AML-193 (cell line): ENCODE data around the gene CPED1.
"Not testable (repeated sequence)": the region's sequence is repeated elsewhere in the genome, so short reads cannot be mapped to it uniquely, and the experiment has no call there.

Experiments
- DNase-seq, 2 experiments: peaks; one replicate each; lab custom pipeline; 2025; lab: John Stamatoyannopoulos, UW

CPED1 gene

DNA sequence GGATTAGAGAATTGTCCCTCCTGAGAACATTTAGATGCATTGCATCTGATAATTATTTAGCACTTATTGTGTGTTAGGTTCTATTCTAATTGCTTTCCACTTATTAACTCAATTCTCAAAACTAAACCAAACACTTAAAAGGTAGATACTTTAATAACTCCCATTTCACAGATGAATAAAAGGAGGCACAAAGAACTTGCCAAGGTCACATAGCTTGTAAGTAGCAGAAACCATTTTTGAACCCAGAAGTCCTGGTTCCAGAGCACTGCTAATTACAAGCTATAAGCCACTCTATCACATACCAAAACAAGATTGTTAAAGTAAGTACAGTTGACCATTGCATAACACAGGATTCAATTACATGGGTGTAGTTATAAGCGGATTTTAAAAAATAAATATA, 164.9 kb downstream of the CPED1 start:
- no peak for DNase-seq

DNA sequence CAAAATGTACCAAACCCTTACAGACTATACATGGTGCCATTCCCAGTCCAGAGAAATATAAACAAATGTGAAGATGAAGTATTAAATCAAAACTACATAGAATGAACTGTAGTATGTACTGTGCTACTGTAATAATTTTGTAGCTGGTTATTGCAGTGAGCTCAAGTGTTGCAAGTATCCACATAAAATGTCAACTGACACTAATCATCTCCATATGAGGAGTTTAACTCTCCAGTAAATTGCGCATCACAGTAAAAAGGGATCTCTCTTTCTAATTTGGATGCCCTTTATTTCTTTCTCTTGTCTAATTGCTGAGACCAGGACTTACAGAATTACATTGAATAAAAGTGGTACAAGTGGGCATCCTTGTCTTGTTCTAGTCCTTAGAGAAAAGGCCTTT, 165.5 kb downstream of the CPED1 start:
- no peak for DNase-seq

DNA sequence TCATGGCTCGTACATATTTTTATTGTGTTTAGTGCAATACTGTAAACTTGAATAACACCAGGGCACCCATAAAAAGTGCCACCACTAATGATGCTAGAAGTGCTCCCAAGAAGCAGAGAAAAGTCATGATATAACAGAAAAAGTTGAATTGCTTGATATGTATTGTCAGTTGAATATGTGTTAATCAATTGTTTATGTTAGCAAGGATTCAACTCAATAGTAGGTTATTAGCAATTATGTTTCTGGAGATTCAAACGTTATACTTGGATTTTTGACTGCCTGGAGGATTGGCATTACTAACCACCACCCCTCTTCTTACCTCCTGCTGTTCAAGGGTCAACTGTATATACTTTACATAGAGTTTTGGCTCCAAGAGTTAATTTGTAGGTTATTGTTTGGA, 168.3 kb downstream of the CPED1 start:
- DNase-seq = no peak

DNA sequence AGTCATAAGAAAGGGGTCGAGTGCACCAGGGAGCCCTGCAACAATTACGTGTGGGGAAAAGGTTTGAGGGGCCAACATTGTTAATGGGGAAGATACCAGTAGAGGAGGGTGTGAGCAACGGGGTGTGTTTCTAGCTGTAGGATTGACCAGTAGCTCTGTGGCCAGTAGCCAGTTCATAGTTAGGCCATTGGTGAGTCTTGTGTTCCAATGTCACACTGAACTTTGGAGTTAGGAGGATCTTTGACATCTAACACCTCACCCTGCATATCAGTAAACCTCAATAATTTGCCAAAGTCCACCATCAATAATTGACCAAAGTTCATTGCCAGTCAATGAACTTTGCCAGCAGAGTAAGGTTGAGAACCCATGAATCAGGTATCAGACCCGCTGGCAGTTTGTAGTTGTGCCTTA, 168.8 kb downstream of the CPED1 start:
- DNase-seq = no peak

DNA sequence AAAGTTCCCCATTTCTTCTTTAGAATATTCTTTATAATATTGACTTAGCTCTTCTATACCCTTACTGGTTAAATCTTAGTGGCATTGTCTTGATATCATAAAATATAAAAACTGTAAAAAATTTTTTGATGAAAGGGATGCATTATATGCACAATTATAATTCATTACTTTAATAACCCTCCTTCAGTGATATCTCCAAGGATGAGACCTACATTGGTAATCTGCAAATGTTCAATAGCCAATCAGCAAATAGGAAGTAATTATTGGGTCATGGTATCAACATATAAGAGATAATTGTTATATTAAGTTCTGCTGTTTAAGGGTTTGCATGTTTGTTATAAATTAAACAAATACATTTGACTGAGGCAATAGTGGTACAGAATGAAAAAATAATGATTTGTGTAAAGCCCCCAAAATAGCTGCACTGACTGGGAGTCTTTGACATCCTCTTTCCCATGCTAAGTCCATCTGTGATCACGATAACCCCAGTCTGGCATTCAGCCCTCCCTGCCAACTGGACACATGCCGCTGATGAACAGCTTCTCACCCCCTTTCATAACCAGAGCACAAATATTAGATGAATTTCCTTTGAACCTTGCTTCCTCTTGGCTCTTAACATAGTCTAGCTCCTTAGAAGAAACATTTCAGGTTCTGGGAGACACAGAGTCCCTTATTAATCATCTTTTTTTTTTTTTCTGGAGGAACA, 169.5 kb downstream of the CPED1 start:
- no peak for DNase-seq

DNA sequence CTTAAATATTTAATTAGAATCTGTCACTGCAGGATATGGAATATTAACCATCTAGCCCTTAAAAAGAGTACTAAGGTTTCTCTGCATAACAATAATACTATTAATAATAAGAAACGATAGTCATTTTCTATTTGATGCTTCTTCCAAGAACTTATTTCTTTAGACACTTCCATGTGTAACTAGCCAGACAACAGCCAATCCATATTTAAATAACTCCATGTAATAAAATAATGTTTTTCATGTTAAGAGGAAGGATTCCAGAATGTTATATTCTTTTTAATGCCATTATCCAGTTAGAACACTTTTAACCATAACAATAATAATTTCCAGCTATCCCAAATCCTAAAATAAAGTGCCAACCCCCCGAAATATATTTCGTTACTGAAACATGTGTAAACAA, 170.2 kb downstream of the CPED1 start:
- DNase-seq = no peak

DNA sequence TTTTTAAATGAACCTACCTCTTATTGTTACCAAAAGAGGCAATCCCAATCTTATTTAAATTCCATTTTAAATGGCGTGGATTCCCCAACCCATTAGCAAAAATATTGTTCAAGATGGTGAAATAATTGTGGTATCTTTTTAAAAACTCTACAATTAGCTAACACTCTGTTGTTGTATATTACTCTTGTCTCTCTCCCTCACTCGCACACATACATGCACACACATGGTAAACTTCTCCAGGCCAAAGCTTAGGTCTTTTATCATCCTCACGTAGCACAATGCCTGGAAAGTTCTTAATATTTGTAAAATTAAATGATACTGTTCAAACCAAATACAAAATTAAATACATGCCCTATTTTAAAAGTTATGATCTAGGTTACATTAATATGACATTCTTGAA, 171.0 kb downstream of the CPED1 start:
- DNase-seq = no peak

DNA sequence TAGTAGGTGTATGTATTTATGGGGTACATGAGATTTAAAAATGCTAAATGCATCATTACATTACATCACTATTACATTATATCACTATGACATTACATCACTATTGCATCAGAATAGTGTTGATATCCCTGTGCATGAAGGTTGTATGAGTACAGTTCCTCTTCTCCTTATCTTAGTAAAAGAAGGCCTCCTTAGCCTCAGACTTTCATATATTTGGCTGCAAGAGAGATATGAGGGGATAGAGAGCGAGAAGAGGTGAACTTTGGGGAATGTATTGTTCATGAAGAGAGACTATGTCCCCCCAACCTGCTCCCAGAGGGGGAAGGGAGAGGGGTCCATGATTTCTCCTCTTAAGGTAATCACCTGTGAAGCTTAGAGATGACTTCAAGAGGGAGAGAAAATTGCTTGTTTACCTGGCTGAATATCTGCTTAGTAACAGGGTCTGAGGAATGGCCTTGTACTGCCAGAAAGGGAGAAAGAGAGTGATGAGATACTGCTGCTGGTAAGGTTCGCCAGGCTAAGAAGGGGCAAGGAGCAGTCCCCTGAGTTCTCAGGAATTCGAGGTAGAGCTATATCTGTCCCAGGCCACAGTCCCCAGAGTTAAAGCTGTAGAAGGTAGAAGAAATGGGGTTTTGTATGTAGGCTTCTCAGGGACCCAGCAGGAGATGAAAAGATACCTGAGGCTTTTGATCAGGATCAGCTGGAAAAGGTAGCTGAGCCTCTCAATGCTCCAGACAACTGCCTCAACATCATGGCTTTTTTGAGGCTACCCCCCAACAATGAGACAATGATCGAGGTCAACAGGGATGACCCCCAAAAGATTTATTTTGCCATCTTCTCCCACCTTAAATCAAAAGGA, 171.9 kb downstream of the CPED1 start:
- DNase-seq = no peak

DNA sequence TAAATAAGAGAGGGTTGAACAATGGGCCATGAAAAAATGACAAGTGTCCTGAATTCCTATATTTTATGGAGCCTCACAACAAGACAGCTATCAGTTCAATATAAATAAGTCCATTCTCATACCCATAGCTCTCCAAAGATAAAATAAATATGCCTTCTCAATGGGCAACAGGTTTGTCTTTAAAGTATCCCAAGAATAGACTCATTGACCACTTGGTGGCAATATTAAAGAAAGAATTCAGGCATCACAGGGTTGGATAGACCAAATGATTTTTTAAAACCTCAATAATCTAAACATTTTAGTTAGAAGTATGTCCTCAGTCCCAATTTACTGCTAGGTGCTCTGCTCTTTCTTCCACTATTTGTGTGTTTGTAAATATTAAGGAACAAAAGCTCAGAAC, 175.2 kb downstream of the CPED1 start:
- no peak for DNase-seq

DNA sequence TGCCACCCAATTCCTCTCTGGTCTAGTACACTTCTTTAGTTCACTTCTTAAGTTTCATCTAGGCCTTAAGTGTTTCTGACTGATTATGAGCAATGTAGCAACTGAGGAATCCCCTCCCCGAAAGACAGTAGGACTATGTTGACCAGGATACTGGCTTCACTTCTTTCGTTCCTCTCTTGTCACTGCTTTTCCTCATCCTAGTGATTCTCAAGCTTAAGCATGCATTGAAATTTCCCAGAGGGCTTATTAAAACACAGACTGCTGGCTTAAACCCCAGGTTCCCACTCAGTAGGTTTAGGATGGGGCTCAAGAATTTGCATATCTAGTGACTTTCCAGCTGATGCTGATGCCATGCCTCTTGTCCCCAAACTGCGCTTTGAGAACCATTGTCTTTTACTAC, 175.7 kb downstream of the CPED1 start:
- no peak for DNase-seq

DNA sequence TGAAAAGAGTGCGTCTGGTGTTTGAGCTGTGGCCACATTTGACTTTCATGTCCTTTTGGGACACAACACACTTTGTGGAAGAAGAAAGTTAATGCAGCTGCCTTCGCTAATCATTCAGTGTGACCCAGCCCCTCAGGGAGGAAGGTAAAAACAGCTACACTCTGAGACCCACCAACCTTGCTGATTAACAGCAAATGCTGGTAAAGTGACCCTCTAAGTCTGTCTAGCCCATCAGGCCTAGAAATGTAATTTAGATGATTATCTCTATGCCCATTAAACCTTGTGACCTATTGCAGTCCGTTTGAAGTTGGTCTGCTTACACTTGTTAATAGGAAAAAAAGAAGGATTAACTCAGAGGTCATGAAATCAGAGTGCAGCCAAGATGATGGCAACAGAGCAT, 178.4 kb downstream of the CPED1 start:
- DNase-seq = no peak

DNA sequence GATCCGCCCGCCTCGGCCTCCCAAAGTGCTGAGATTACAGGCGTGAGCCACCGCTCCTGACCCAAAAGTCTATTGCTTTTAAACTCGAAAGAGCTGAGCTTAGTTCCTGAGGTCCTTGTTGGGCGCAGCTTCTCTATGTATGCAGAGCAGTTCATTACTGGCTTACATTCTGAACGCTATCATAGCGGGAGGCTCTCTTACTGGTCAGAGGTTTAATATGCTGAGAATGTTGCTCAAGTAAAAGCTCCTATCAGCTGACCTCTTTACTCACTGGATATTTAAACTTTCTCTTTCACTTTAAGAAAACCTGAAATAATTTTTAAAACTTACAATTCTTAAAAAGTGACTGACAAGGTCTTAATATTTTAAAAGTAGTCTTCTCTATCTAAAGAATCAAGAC, 179.5 kb downstream of the CPED1 start:
- no peak for DNase-seq

DNA sequence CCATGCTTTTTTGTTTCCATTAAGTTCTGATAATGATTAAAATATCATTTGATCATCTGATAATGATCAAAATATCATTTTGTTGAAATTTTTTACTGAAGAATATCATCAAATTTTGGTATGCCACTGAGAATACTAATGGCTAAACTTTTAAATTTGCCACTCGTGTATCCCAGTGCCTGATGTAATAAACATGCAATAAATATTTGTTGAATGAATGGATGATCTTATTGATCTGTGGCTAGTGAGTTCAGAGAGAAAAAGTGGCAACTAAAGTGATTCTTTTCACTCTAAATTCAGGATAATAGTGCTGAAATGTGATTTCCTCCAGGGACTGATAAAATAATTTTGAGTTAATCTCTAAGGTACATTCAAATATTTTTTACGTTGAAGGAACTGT, 181.0 kb downstream of the CPED1 start:
- no peak for DNase-seq

DNA sequence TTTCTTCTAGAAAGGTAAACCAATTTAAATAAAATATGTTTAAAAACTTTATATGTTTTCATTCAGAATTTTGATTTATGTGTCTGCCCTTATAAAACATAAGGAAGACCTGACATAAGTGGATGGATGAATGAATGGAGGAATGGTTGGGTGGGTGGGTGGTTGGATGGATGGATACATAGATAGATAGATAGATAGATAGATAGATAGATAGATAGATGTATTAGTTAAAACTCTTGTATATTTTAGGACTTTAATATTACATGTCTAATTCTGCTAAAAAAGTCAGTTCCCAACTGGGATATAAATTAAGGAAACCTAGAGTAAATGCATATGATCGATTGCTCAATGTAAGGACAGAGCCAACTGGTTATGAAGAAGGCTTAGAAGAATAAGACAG, 184.0 kb downstream of the CPED1 start:
- no peak for DNase-seq

DNA sequence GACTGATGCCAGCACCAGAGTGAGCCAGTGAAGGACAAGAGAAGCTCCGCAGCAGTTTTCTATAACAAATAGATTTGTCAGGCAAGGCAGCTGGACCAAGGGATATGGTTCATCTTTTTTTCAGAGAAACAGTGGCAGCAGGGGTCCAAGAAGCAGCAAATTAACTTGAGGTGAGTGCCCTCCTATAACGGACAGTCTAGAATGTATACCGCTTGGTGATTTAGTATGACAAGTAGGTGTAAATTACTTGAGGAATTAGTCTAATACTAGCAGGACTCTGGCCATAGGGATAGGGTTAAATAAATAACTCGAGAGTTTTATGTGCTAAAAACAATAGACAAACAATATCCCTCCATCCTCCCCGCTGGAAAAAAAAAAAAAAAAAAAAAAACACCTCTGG, 187.3 kb downstream of the CPED1 start:
- DNase-seq = no peak

DNA sequence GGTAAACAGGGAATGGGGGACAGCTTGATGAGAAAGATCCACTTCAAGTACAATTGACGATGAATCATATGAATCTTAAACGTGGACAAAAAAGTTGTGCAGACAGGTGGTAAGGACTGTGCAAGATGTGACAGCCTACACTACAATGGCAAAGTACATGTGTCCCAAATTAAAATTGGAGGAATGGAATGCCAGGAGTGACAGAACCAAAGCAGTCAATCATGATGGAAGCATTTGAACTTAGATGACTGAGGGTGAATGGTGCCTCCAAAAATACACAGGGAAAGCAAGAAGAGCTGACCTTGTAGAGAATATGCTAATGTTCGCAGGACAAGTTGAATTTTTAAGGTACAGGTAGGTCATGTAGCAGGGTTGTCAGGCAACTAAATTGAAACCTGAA, 189.9 kb downstream of the CPED1 start:
- no peak for DNase-seq

DNA sequence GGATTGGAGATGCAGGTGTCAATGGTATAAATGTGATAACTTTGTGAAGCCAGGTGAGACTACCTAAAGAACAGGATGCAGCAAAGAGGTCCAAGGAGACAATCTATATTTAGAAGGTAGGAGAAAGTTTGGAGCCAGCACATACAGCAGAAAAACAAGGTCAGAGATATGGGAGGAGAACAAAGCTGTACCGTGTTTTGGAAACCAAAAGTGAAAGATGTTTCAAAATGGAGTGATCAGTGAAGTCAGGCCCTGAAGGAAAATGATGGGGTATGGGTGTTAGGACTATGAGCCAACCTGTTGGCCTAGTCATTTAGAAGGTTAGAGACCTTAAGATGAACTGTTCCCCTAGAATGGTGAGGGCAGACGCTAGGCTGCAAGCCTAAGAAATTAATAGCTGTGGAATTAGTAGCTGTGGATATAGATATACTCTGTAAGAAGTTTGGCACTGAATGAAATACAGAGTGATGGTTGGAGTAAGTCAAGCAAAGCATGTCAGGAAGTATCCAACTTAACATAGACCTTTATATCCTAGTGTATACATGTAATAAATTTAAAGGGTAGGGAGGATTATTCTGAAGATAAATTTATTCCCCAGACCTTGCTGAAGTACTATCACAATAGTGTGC, 190.5 kb downstream of the CPED1 start:
- no peak for DNase-seq

DNA sequence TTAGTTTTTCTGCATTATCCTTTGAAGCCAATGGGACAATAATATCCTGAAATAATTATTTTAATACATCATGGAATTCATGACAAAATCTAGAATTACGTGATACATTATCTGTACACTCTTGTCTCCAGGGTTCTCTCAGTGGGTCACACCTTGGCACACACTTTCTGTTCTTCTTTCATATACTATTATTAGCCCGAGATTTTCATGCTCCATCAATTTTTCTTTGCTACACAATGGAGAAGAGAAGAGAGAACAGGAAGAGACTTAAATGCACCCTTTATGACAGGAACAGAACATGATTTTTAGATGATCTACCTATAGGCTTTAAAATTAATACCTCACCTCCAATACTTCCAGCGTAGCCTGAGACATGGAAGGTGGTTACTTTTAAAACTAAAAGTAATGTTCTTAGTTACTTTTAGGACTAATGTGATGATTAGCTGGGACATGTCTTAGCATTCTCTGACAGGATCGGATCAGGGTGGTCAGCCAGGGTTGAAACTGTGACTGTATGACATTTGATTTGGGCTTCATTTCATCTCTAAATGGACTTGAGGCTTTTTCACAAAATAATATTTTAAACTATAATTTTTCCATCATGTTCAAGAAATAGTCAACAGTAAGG, 192.0 kb downstream of the CPED1 start:
- no peak for DNase-seq

DNA sequence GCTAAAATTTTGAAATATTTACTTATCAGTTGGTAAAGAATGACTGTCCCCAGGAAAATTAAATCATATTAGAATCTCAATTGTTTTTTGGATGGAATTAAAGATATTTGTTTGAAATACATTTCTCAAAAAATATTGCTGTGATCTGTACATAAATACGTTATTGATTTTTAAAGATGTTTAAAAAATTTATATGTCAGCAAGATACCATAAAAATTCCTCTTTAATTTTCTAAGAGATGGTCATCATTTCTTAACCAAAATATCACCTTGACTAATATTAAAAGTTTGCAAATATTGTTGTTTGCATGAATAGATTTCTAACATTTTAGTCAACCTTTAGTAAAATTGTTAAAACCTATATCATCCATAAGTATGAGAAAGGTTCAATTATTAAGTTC, 192.8 kb downstream of the CPED1 start:
- DNase-seq = no peak

DNA sequence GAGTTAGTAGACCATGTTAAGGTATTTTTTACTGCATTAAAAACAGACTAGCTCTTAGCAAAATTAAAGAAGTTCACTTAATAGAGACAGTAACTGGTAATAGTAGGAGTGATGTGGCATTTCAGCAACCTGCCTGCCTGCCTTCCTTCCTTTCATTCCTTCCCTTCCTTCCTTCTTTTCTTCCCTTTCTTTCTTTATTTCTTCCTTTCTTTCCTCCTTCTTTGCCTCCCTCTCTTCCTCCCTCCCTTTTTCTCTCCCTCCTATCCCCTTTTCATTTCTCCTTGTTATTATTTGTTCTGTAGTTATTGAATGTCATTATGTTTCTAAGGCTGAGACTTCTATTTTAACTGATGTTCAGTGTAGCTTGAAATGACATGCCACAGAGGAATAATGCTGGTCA, 193.8 kb downstream of the CPED1 start:
- DNase-seq = no peak

DNA sequence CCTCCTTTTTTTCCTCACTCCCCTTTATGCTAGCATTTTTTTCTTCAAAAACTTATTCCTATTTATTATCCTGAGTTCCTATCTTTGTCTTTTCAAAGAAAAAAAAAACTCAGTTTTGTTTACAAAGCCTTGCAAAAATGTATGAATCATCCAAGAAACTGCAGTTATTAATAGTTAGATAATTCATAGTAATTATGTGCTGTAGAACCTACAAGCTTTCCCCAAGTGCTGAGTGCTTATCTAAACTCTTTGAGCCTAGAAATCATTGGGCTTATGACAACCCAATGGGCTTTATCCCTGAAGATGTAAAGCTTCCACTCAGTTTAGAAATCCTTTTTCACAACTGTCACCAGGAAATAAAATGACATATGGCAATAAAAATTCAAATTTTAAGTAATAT, 194.4 kb downstream of the CPED1 start:
- no peak for DNase-seq

DNA sequence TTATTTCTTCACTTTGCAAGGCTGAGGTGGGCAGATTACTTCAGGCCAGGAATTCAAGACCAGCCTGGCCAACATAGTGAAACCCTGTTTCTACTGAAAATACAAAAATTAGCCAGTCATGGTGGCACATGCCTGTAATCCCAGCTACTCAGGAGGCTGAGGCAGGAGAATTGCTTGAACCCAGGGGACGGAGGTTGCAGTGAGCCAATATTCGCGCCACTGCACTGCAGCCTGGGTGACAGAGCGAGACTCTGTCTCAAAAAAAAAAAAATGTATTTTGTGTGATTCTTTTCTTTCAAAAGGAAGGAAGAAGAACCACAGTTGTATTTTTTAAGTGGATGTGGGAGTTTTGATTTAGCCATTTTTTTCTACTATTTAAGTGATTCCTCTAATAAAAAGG, 195.4 kb downstream of the CPED1 start:
- DNase-seq = not testable (repeated sequence)

DNA sequence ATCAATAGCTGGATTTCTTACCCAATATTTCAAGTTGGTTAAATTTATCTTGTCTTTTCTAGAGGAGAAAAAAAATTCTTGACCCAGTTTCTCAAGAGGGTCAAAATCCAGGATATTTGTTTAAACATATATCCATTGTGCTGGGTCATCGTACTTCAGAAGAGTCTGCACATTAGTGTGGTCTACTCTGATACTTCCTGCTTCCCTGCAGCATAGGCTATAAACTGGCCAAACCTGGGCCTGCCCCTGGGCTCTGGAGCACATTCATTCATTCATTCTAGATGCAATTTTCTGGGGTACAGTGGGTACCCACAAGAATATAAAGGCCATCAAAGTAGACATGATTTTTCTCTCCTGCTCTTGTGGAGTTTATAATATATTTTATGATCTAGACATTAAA, 198.2 kb downstream of the CPED1 start:
- no peak for DNase-seq
